HepG2 (cell line): Measurements from ENCODE around the gene S1PR3. TPM values are rescaled to one million over a fixed set of nuclear protein-coding genes. Genes with fewer than 3 reads are reported as not detected.

Source experiments
- ATAC-seq: fragments of 200-7000 bp; cut with Tn5 transposase; 3 replicates; pipeline ENCODE4 v1.9.1; 2020; ENCODE audit warnings: mild to moderate bottlenecking, moderate library complexity
- BruUV-seq: library from RNA; stranded (reverse); fragments of 400-500 nt; replicated peaks from 2 replicates; lab custom pipeline; 2021; lab: Mats Ljungman, UMichigan
- CTCF ChIA-PET: fragments of 300-600 bp; formaldehyde crosslinking; extraction: SDS; loops from one replicate; lab custom pipeline; 2021; ENCODE audit warnings: low total read pairs, inconsistent platforms, low intra/inter-chr PET ratio; lab: Yijun Ruan, JAX
- POLR2A ChIA-PET: fragments of 350-600 bp; sonication (Branson Sonifier 250); formaldehyde crosslinking; loops from one replicate; lab custom pipeline; 2020; ENCODE audit warnings: antibody characterized with exemption, inconsistent platforms; lab: Yijun Ruan, JAX
- DNase-seq: peaks from one replicate; pipeline ENCODE4 v3.0.0-alpha.2; 2015; ENCODE audit warnings: low spot score
- FAIRE-seq: peaks from 3 replicates; lab custom pipeline; 2011; peaks lifted over from hg19 to GRCh38; lab: Jason Lieb, UNC
- H2AFZ ChIP-seq: one replicate; pipeline ENCODE4 v1.6.1; 2011; ENCODE audit warnings: low read length, inconsistent platforms
- H3K27ac ChIP-seq: fragments of 300-600 bp; 3 replicates; pipeline ENCODE4 v1.8.0; 2011; ENCODE audit warnings: mixed run types, mild to moderate bottlenecking, mixed read lengths, low read length, inconsistent platforms; ENCODE audit not compliant: insufficient read depth; ENCODE audit errors: extremely low read length
- H3K27me3 ChIP-seq, 2 experiments: fragments of 200-600 bp in 1 of 2; 2 replicates in 1 of 2; 3 replicates in 1 of 2; pipeline versions ENCODE4 v1.6.0 to v1.8.0; 2011; ENCODE audit warnings: low read length in 2 of 2, mild to moderate bottlenecking in 2 of 2, moderate library complexity in 2 of 2, inconsistent platforms in 1 of 2; ENCODE audit not compliant: insufficient read depth in 2 of 2, control insufficient read depth in 1 of 2
- H3K36me3 ChIP-seq, 2 experiments: fragments of 200-600 bp in 1 of 2; replicated peaks in 1 of 2; 2 replicates in 1 of 2; 3 replicates in 1 of 2; pipeline versions ENCODE4 v1.5.1 to v1.8.0; 2011; ENCODE audit warnings: low read length in 2 of 2, inconsistent platforms in 1 of 2; ENCODE audit not compliant: insufficient read depth in 2 of 2, control insufficient read depth in 1 of 2
- H3K4me1 ChIP-seq: 2 replicates; pipeline ENCODE4 v1.5.1; 2012; ENCODE audit warnings: low read length, inconsistent platforms; ENCODE audit not compliant: insufficient read depth
- H3K4me2 ChIP-seq: 2 replicates; pipeline ENCODE4 v1.6.0; 2011; ENCODE audit warnings: low read depth, low read length, inconsistent platforms
- H3K4me3 ChIP-seq, 3 experiments: fragments of 200-600 bp in 1 of 3; sonication (generic), shearing (Covaris generic) in 1 of 3; replicated peaks in 1 of 3; 2 replicates each; pipeline ENCODE4 v1.5.1; 2011 to 2016; ENCODE audit warnings: low read length in 3 of 3, inconsistent platforms in 2 of 3, low read depth in 2 of 3, mild to moderate bottlenecking in 2 of 3, control low read depth in 1 of 3, mixed read lengths in 1 of 3; ENCODE audit not compliant: insufficient read depth in 1 of 3
- H3K79me2 ChIP-seq: one replicate; pipeline ENCODE4 v1.6.1; 2011; ENCODE audit warnings: low read length, inconsistent platforms; ENCODE audit not compliant: insufficient read depth
- H3K9ac ChIP-seq: 2 replicates; pipeline ENCODE4 v1.6.0; 2011; ENCODE audit warnings: mild to moderate bottlenecking, low read depth, low read length, inconsistent platforms; ENCODE audit not compliant: insufficient read depth
- H3K9me3 ChIP-seq: 2 replicates; pipeline ENCODE4 v1.5.1; 2012; ENCODE audit warnings: mild to moderate bottlenecking, low read length
- H4K20me1 ChIP-seq: 2 replicates; pipeline ENCODE4 v1.6.0; 2011; ENCODE audit warnings: inconsistent platforms, mild to moderate bottlenecking, low read length, moderate library complexity; ENCODE audit not compliant: insufficient read depth
- ATF1 ChIP-seq: IDR thresholded peaks from 2 replicates; pipeline ENCODE4 v1.6.1; 2016; ENCODE audit warnings: mild to moderate bottlenecking, control low read depth
- BRF2 ChIP-seq: sonication (generic); formaldehyde crosslinking; IDR thresholded peaks from 2 replicates; pipeline ENCODE4 v1.8.1; 2022; ENCODE audit warnings: mild to moderate bottlenecking, missing genetic modification reagents
- DNMT1 ChIP-seq: sonication (generic); formaldehyde crosslinking; IDR thresholded peaks from 2 replicates; pipeline ENCODE4 v1.5.1; 2020; ENCODE audit warnings: mild to moderate bottlenecking, missing genetic modification reagents
- ELF3 ChIP-seq: IDR thresholded peaks from 2 replicates; pipeline ENCODE4 v1.6.1; 2016; ENCODE audit warnings: missing genetic modification reagents, missing compliant biosample characterization
- FOXM1 ChIP-seq: sonication (generic); formaldehyde crosslinking; IDR thresholded peaks from 2 replicates; pipeline ENCODE4 v1.5.0; 2020; ENCODE audit warnings: missing genetic modification reagents
- MAFF ChIP-seq: IDR thresholded peaks from 2 replicates; pipeline ENCODE4 v1.6.1; 2011; ENCODE audit warnings: low read depth, low read length, improper control_type of control experiment
- NAIF1 ChIP-seq: sonication (generic); formaldehyde crosslinking; IDR thresholded peaks from 2 replicates; pipeline ENCODE4 v1.5.0; 2020; ENCODE audit warnings: mild to moderate bottlenecking, missing genetic modification reagents, borderline replicate concordance
- NFRKB ChIP-seq: fragments of 450-650 bp; IDR thresholded peaks from 2 replicates; pipeline ENCODE4 v1.6.1; 2017
- PRDM4 ChIP-seq: sonication (generic); formaldehyde crosslinking; IDR thresholded peaks from 2 replicates; pipeline ENCODE4 v1.9.0; 2021; ENCODE audit warnings: missing genetic modification reagents, borderline replicate concordance
- REXO4 ChIP-seq: sonication (generic); formaldehyde crosslinking; IDR thresholded peaks from 2 replicates; pipeline ENCODE4 v1.8.0; 2022; ENCODE audit warnings: missing genetic modification reagents, mild to moderate bottlenecking, borderline replicate concordance
- RFXANK ChIP-seq: IDR thresholded peaks from 2 replicates; pipeline ENCODE4 v1.6.1; 2016
- SNAI1 ChIP-seq: sonication (generic); formaldehyde crosslinking; IDR thresholded peaks from 2 replicates; pipeline ENCODE4 v1.5.0; 2020; ENCODE audit warnings: mild to moderate bottlenecking, missing genetic modification reagents, borderline replicate concordance
- SP1 ChIP-seq, 2 experiments: fragments of 450-650 bp in 1 of 2; sonication (generic) in 1 of 2; formaldehyde crosslinking in 1 of 2; IDR thresholded peaks; 2 replicates each; pipeline versions ENCODE4 v1.4.0 to v1.6.1; 2016 to 2020; ENCODE audit warnings: missing genetic modification reagents in 1 of 2
- ZBTB20 ChIP-seq: sonication (generic); formaldehyde crosslinking; IDR thresholded peaks from 2 replicates; pipeline ENCODE4 v1.8.1; 2023; ENCODE audit warnings: missing genetic modification reagents, low read depth, mild to moderate bottlenecking, borderline replicate concordance
- ZNF317 ChIP-seq: sonication (generic); formaldehyde crosslinking; IDR thresholded peaks from 2 replicates; pipeline ENCODE4 v1.5.0; 2020; ENCODE audit warnings: mild to moderate bottlenecking, missing genetic modification reagents
- ZNF337 ChIP-seq: sonication (generic); formaldehyde crosslinking; IDR thresholded peaks from 2 replicates; pipeline ENCODE4 v1.5.1; 2020; ENCODE audit warnings: missing genetic modification reagents, low read depth, mild to moderate bottlenecking, borderline replicate concordance
- ZNF468 ChIP-seq: sonication (generic); formaldehyde crosslinking; IDR thresholded peaks from 2 replicates; pipeline ENCODE4 v1.8.0; 2022; ENCODE audit warnings: mild to moderate bottlenecking, moderate library complexity, missing genetic modification reagents
- ZNF547 ChIP-seq: sonication (generic); formaldehyde crosslinking; IDR thresholded peaks from 2 replicates; pipeline ENCODE4 v1.5.1; 2020; ENCODE audit warnings: mild to moderate bottlenecking, missing genetic modification reagents
- ZNF552 ChIP-seq: sonication (generic); formaldehyde crosslinking; IDR thresholded peaks from 2 replicates; pipeline ENCODE4 v1.9.0; 2022; ENCODE audit warnings: missing genetic modification reagents, mild to moderate bottlenecking, borderline replicate concordance
- ZNF7 ChIP-seq: IDR thresholded peaks from 2 replicates; pipeline ENCODE4 v1.6.1; 2016; ENCODE audit warnings: missing biosample characterization, missing genetic modification reagents
- WGBS: methylation state at CpG from one replicate; pipeline ENCODE4 v1.1.6; 2017; ENCODE audit warnings: low lambda C conversion rate; 5-methylcytosine and 5-hydroxymethylcytosine counted together
- in situ Hi-C: cut with HindIII; loops from 2 replicates; pipeline ENCODE4 v1.10.0; 2017; ENCODE audit warnings: low pct_unique_long_range_greater_than_20kb; ENCODE audit not compliant: extremely low pct_ligation_motif_present
- intact Hi-C: fragments of 100-400 bp; cut with micrococcal nuclease; formaldehyde crosslinking; loops from one replicate; pipeline ENCODE4 v1.10.0; 2022; ENCODE audit not compliant: unreplicated experiment
- polyA plus RNA-seq, 8 experiments: library from polyadenylated mRNA; depleted of rRNA in 3 of 8; stranded (reverse) in 7 of 8; unstranded in 1 of 8; fragments of >200 nt; fragmentation: Illumina TruSeq in 4 of 8; extraction: Trizol in 4 of 8; gene quantifications; 2 replicates each; pipeline versions ENCODE4 v1.2.1 to v1.2.3, GENCODE V29; 2011 to 2016; ENCODE audit warnings: low read depth in 4 of 8, missing spikeins in 1 of 8, mixed read lengths in 1 of 8; ENCODE audit not compliant: insufficient read depth in 1 of 8
- total RNA-seq, 5 experiments: library from RNA; depleted of rRNA; stranded (reverse); fragments of >200 nt; fragmentation: Illumina TruSeq; extraction: Trizol; gene quantifications; 2 replicates each; pipeline ENCODE4 v1.2.3, GENCODE V29; 2016; ENCODE audit warnings: low read depth in 1 of 5

S1PR3 gene
- total and polyA plus RNA-seq, 2 of the 13 experiments (the other 11 are each of a cell fraction or from before 2014, with no cell fraction given), result 0.02 TPM; not detected in 1

- in situ Hi-C loops, result no loop called here
- intact Hi-C loops, result no loop called here
- Histone ChIP-seq H3K4me2 (no peak overlapping the region), H3K9ac (no peak overlapping the region), H3K9me3 (no peaks in the 10 kb centered on the region), H4K20me1 (no peaks in the 10 kb centered on the region), H3K27ac (no peak overlapping the region), H3K4me3 (no peak overlapping the region), H2AFZ (no peak overlapping the region), H3K79me2 (no peaks in the 10 kb centered on the region), H3K4me1 (peaks cover 11% of the 10 kb centered on the region; the same call in 1 of the 2 replicates), H3K36me3 (no peaks in the 10 kb centered on the region), H3K27me3 (peaks cover 0 to 24% of the 10 kb centered on the region in 2 experiments; a peak in 3 of 5 replicates)
- no peak for DNase-seq
- TF ChIP-seq DNMT1 (CRISPR knock-in tag), result no peak
- no peak for TF ChIP-seq ZBTB20 (CRISPR knock-in tag)
- no peak for TF ChIP-seq ZNF317 (CRISPR knock-in tag)
- no peak for TF ChIP-seq RFXANK (CRISPR knock-in tag)
- TF ChIP-seq ZNF7, result no peak
- TF ChIP-seq ZNF547 (CRISPR knock-in tag), result no peak
- TF ChIP-seq NAIF1, result no peak
- no peak for TF ChIP-seq ELF3
- no peak for TF ChIP-seq PRDM4
- TF ChIP-seq ZNF337, result no peak
- TF ChIP-seq SNAI1 (CRISPR knock-in tag), result no peak
- no peak for TF ChIP-seq BRF2 (CRISPR knock-in tag)
- no peak for TF ChIP-seq ZNF468 (CRISPR knock-in tag)
- no peak for TF ChIP-seq NFRKB
- TF ChIP-seq REXO4, result no peak
- no peak for TF ChIP-seq SP1 (IDR thresholded peaks at IDR 0.05)
- no peak for TF ChIP-seq SP1 (CRISPR knock-in tag; IDR thresholded peaks at IDR 0.05)
- TF ChIP-seq MAFF, result no peak
- no peak for TF ChIP-seq ZNF552 (CRISPR knock-in tag)
- no peak for TF ChIP-seq FOXM1
- TF ChIP-seq ATF1, result no peak
- ChIA-PET CTCF (no interaction called here), POLR2A (no interaction called here)
- WGBS, result 10% methylated on average over 7 of the region's 7 CpGs
- ATAC-seq, result no peak
- no TSS peak for BruUV-seq
- FAIRE-seq, result no peak
These were observed 2.2 kb upstream of the S1PR3 start for GRCh38 chr9:88988796-88989641.
